Neural progenitor cell (in vitro differentiated cells): ENCODE measurements around the gene HACE1.

ENCODE experiments used
- CTCF ChIP-seq: fragments of 200-600 bp; sonication (generic); IDR thresholded peaks from 2 replicates; pipeline ENCODE4 v1.5.1; 2017; ENCODE audit warnings: antibody characterized with exemption, mild to moderate bottlenecking
- EZH2 ChIP-seq: fragments of 200-600 bp; sonication (generic); IDR thresholded peaks from 2 replicates; pipeline ENCODE4 v1.6.1; 2017; ENCODE audit warnings: antibody characterized with exemption, mild to moderate bottlenecking, moderate library complexity
- EZH2phosphoT487 ChIP-seq: fragments of 200-600 bp; sonication (generic); IDR thresholded peaks from 2 replicates; pipeline ENCODE4 v1.6.1; 2017; ENCODE audit warnings: antibody characterized with exemption

- TF ChIP-seq CTCF, result no peak
- TF ChIP-seq EZH2, result no peak
- TF ChIP-seq EZH2phosphoT487, result no peak
These were observed 25.3 kb upstream of the HACE1 start for GRCh38 chr6:104884867-104885517.
